Gastroesophageal sphincter (tissue), 4 donors: ENCODE measurements around the gene LTO1. TPM values are rescaled to one million over a fixed set of nuclear protein-coding genes. Genes with fewer than 3 reads are reported as not detected.

Experiments used
- ATAC-seq: fragments of 150-250 bp; one replicate; pipeline ENCODE4 v1.9.1; 2016; ENCODE audit warnings: mild to moderate bottlenecking, moderate library complexity
- H3K27ac ChIP-seq, 4 donors: fragments of 200-600 bp; sonication (generic) in 3 of 4; 1 replicate in 3 of 4; 2 replicates in 1 of 4; pipeline ENCODE4 v1.5.1; 2016 to 2019
- H3K27me3 ChIP-seq: fragments of 200-600 bp; sonication (generic); one replicate; pipeline ENCODE4 v1.5.1; 2019
- H3K36me3 ChIP-seq, 2 donors: fragments of 200-600 bp; sonication (generic); one replicate each; pipeline ENCODE4 v1.5.1; 2019; ENCODE audit warnings: control low read depth in 1 of 2
- H3K4me1 ChIP-seq, 3 donors: fragments of 200-600 bp; sonication (generic); 1 replicate in 2 of 3; 2 replicates in 1 of 3; pipeline ENCODE4 v1.5.1; 2016 to 2019; ENCODE audit warnings: control low read depth in 2 of 3
- H3K4me3 ChIP-seq, 2 donors: fragments of 200-600 bp; sonication (generic); one replicate each; pipeline ENCODE4 v1.5.1; 2019; ENCODE audit warnings: mild to moderate bottlenecking in 1 of 2, moderate library complexity in 1 of 2
- H3K9me3 ChIP-seq, 3 donors: fragments of 200-600 bp; sonication (generic); one replicate each; pipeline ENCODE4 v1.5.1; 2017 to 2019; ENCODE audit warnings: control low read depth in 2 of 3
- EP300 ChIP-seq: sonication (generic); formaldehyde crosslinking; IDR thresholded peaks from one replicate; pipeline ENCODE4 v1.6.1; 2017; ENCODE audit warnings: antibody characterized with exemption, mild to moderate bottlenecking
- POLR2A ChIP-seq, 2 donors: fragments of 450-650 bp; IDR thresholded peaks; one replicate each; pipeline ENCODE4 v1.6.1; 2017; ENCODE audit warnings: antibody characterized with exemption in 2 of 2, mild to moderate bottlenecking in 2 of 2, moderate library complexity in 1 of 2
- POLR2AphosphoS5 ChIP-seq: sonication (generic); formaldehyde crosslinking; IDR thresholded peaks from one replicate; pipeline ENCODE4 v1.6.1; 2017; ENCODE audit warnings: antibody characterized with exemption
- WGBS, 2 donors: methylation state at CpG; one replicate each; pipeline ENCODE4 v1.1.5; 2018; ENCODE audit warnings: low coverage in 1 of 2; 5-methylcytosine and 5-hydroxymethylcytosine counted together
- total RNA-seq, 4 donors: library from RNA; depleted of rRNA; stranded (reverse); fragments of >200 nt; gene quantifications; one replicate each; pipeline ENCODE4 v1.1.0, GENCODE V29; 2016
- TF ChIP-seq, protein P1 (sequence below), 4 experiments: fragments of 200-600 bp in 2 of 4; fragments of 450-650 bp in 2 of 4; sonication (generic) in 1 of 4; IDR thresholded peaks; one replicate each; pipeline ENCODE4 v1.5.1; 2017 to 2019; ENCODE audit warnings: antibody characterized with exemption in 4 of 4, mild to moderate bottlenecking in 2 of 4, moderate library complexity in 2 of 4

Gene LTO1
- total RNA-seq, 4 donors from 2014 or later, result 13.7 to 34.4 (median 18.0) TPM

DNA sequence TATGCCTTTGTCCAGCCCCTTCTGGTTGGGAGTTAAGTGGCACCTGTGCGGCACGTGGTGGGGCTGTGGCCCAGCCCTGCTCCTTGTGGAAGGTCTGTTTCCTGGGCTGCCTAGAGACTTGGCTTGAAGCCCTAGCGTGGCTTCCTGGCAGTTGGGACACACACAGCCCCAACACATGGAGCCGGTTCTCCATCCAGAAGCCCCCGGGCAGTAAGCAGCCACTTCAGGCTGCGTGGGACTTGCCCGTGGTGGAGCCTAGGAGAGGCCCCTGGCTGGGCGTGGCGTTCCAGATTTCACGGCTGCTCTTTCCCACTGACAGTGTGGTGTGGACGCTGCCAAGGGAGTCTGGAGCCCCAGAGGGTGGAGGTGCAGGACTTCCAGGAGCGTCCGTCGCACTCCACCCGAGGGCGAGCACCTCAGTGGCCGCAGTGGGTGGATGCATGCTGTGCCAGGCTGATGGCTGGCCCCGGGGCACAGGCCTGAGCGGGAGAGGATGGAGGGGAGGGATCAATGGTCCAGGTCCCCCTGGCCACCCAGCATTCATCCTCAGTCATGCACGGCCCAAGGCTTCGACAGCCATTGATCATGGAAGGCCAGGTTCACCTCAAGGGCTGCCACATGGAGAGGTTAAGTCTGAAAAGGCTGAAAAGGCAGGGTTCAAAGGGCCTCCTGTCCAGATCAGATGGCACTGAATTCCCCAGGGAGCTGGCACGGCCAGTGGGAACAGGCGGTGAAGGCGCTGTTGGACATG lies 24.9 kb downstream of the LTO1 start:
- Histone ChIP-seq H3K36me3 (peaks cover 0 to 75% of the 10 kb centered on the region in 2 donors), H3K27me3 (no peaks in the 10 kb centered on the region), H3K9me3 (no peaks in the 10 kb centered on the region), H3K27ac (peak overlapping the region in 1 of 4 donors; percentile 18), H3K4me3 (no peak overlapping the region), H3K4me1 (peaks cover 0 to 10% (median 1%) of the 10 kb centered on the region in 3 donors)
- no peak for ATAC-seq
- TF ChIP-seq POLR2AphosphoS5, result no peak
- no peak for TF ChIP-seq POLR2A (IDR thresholded peaks at IDR 0.05)
- TF ChIP-seq, protein P1, sequence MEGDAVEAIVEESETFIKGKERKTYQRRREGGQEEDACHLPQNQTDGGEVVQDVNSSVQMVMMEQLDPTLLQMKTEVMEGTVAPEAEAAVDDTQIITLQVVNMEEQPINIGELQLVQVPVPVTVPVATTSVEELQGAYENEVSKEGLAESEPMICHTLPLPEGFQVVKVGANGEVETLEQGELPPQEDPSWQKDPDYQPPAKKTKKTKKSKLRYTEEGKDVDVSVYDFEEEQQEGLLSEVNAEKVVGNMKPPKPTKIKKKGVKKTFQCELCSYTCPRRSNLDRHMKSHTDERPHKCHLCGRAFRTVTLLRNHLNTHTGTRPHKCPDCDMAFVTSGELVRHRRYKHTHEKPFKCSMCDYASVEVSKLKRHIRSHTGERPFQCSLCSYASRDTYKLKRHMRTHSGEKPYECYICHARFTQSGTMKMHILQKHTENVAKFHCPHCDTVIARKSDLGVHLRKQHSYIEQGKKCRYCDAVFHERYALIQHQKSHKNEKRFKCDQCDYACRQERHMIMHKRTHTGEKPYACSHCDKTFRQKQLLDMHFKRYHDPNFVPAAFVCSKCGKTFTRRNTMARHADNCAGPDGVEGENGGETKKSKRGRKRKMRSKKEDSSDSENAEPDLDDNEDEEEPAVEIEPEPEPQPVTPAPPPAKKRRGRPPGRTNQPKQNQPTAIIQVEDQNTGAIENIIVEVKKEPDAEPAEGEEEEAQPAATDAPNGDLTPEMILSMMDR (IDR thresholded peaks at IDR 0.05), result no peak
- no peak for TF ChIP-seq EP300
- 90% methylated on average over 2 of the region's 24 CpGs; no CpG with 5 or more reads in 1 of the 2 donors for WGBS, 2 donors

DNA sequence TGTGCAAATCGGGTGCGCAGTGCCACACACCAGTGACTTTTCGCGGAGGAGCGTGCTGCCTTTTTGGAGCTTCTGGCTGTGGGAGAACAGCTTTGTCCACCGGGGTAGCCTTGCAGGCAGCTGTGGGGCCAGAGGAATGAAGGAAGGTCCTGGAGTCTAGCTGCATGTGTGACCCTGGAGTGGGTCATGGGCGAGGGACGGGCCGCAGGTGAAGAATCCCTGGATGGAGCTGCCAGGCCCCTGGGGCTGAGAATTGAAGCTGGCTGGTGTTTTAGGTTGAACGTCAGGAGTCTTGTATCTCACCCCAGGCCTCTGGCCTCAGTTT lies 25.6 kb downstream of the LTO1 start:
- no peak for TF ChIP-seq POLR2A (IDR thresholded peaks at IDR 0.05)
- TF ChIP-seq, protein P1 (IDR thresholded peaks at IDR 0.05), result no peak
- TF ChIP-seq EP300, result no peak
- peaks cover 0 to 17% (median 8%) of the 10 kb centered on the region in 3 donors for H3K4me1 ChIP-seq
- no peaks in the 10 kb centered on the region for H3K27me3 ChIP-seq
- no peak overlapping the region for H3K4me3 ChIP-seq
- H3K36me3 ChIP-seq, result peaks cover 0 to 74% of the 10 kb centered on the region in 2 donors
- no peak for ATAC-seq
- no peak overlapping the region for H3K27ac ChIP-seq
- WGBS, 2 donors, result 83% methylated on average over 4 of the region's 10 CpGs; no CpG with 5 or more reads in 1 of the 2 donors
- no peaks in the 10 kb centered on the region for H3K9me3 ChIP-seq

DNA sequence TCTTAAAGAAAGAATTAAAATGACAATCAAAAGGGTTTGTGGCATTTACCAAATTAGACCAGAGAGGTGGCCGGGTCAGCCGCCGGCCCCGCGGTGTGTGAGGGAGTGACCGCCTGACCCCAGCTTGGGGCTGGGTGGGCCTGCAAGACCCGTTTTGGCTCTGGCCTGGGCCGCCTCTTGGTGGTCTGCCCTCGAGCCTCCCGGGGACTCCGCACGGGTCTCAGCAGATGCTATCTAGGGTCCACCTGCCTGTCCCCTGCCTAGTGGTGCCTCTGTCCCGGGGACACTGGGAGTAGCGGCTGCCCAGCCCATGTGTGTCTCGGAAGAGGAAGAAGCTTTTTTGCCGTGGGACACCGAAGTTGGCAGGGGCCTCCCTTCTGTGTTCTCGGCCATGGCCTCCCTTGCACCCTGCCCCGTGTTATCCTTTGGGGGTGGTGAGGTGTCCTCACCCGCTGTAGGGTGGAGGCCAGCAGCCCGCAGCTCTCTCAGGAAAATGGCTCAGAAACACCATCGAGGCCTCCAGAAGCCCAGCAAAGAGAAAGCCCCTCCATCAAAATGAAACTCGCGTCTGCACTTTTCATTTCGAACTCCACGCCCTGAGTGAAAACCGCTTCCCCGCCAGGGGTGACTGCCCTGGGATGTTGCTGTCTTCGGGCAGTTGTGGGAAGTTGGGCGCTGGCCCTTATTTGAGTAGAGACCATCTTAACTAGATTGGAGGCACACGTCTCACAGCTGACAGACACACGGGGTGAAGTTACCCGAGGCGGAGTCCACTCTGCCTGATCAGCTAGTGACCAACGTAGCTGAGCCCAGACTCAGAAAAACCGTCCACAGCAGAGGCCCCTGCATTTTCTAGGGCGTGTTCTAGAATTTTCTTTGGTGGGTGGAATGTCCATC lies 26.2 kb downstream of the LTO1 start:
- Histone ChIP-seq H3K9me3 (no peaks in the 10 kb centered on the region), H3K4me1 (peaks cover 0 to 23% (median 14%) of the 10 kb centered on the region in 3 donors), H3K4me3 (no peak overlapping the region), H3K36me3 (peaks cover 0 to 74% of the 10 kb centered on the region in 2 donors), H3K27ac (no peak overlapping the region), H3K27me3 (no peaks in the 10 kb centered on the region)
- ATAC-seq, result no peak
- no peak for TF ChIP-seq POLR2AphosphoS5
- TF ChIP-seq POLR2A (IDR thresholded peaks at IDR 0.05), result no peak
- TF ChIP-seq, protein P1 (IDR thresholded peaks at IDR 0.05), result no peak
- TF ChIP-seq EP300, result no peak
- WGBS, 2 donors, result 86 to 91% methylated on average over 4 to 9 of the region's 37 CpGs

DNA sequence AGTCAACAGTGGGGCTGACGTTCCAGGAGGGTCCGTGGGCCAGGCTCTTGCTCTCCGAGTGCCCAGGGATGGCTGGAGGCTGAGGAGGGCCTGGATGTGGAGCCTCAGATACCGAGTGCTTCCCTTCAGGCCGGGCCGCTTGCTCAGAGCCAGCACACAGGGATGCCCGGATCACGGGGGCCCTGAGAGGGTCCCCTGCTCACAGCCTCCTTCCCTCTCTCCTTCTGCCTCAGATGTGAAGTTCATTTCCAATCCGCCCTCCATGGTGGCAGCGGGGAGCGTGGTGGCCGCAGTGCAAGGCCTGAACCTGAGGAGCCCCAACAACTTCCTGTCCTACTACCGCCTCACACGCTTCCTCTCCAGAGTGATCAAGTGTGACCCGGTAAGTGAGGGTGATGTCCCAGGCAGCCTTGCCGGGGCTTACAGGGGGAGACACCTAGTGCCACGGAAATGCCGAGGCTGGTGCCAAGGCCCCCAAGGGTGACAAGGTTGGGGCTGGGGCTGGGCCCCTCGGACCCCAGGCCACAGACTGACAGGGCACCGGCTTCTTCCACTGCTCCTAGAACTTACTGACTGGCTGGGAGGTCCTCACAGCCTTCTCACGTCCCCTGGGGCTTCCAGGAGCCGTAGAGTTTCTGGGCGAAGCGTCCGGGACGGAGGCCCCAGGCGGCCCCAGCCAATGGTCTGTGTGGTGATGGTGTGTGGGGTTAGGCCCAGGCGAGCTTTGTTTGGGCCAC lies 27.2 kb downstream of the LTO1 start:
- ATAC-seq, result no peak
- Histone ChIP-seq H3K27me3 (no peaks in the 10 kb centered on the region), H3K36me3 (peaks cover 0 to 65% of the 10 kb centered on the region in 2 donors), H3K27ac (peak overlapping the region in 3 of 4 donors; percentile 19 to 29 (median 26)), H3K4me1 (peaks cover 0 to 33% (median 19%) of the 10 kb centered on the region in 3 donors), H3K9me3 (no peaks in the 10 kb centered on the region), H3K4me3 (no peak overlapping the region)
- no peak for TF ChIP-seq EP300
- no peak for TF ChIP-seq POLR2AphosphoS5
- TF ChIP-seq, protein P1 (IDR thresholded peaks at IDR 0.05), result no peak
- no peak for TF ChIP-seq POLR2A (IDR thresholded peaks at IDR 0.05)
- 59 to 82% methylated on average over 3 to 4 of the region's 28 CpGs for WGBS, 2 donors
